ENCODE measurements around the gene F11R.
"Not testable (repeated sequence)": the region's sequence is repeated elsewhere in the genome, so short reads cannot be mapped to it uniquely, and the experiment has no call there.

Gene F11R

GRCh38 chr1:160996178-160996577 lies 24.8 kb downstream of the F11R start:
- no peak for DNase-seq (ENCODE audit: extremely low spot score)
- ChIA-PET CTCF (interaction anchor here (1.9 to 2.0 kb wide), 2 partner anchors 9 to 101 kb away, joined by 4 to 9 read pairs; partner anchors contain the start of gene KLHDC9), POLR2A (no interaction called here)
- TF ChIP-seq L3MBTL2 (conservative IDR thresholded peaks at IDR 0.05) (no peak), BHLHE40 (IDR thresholded peaks at IDR 0.05; ENCODE audit: borderline replicate concordance) (no peak), TARDBP (IDR thresholded peaks at IDR 0.05) (no peak), FOXM1 (IDR thresholded peaks at IDR 0.05; ENCODE audit: borderline replicate concordance) (no peak), SP1 (IDR thresholded peaks at IDR 0.05) (no peak), CTBP1 (IDR thresholded peaks at IDR 0.05; ENCODE audit: borderline replicate concordance) (no peak), ARNT (IDR thresholded peaks at IDR 0.05) (no peak), ELF4 (IDR thresholded peaks at IDR 0.05) (no peak), HDGF (IDR thresholded peaks at IDR 0.05; ENCODE audit: borderline replicate concordance) (no peak), ZNF384 (IDR thresholded peaks at IDR 0.05) (no peak), FOXA1 (IDR thresholded peaks at IDR 0.05) (no peak), NFRKB (IDR thresholded peaks at IDR 0.05) (no peak), LEF1 (IDR thresholded peaks at IDR 0.05; ENCODE audit: borderline replicate concordance) (no peak), SUZ12 (IDR thresholded peaks at IDR 0.05) (no peak), FOXK2 (IDR thresholded peaks at IDR 0.05) (no peak), PKNOX1 (IDR thresholded peaks at IDR 0.05) (no peak)

- CTCF ChIA-PET: no interaction called here
- no peak for DNase-seq (ENCODE audit: extremely low spot score)
- TF ChIP-seq TARDBP (IDR thresholded peaks at IDR 0.05) (no peak), PKNOX1 (IDR thresholded peaks at IDR 0.05) (no peak), ARNT (IDR thresholded peaks at IDR 0.05) (no peak), FOXA1 (IDR thresholded peaks at IDR 0.05) (no peak), FOXK2 (IDR thresholded peaks at IDR 0.05) (no peak), ELF4 (IDR thresholded peaks at IDR 0.05) (no peak), NFRKB (IDR thresholded peaks at IDR 0.05) (no peak), BHLHE40 (IDR thresholded peaks at IDR 0.05; ENCODE audit: borderline replicate concordance) (no peak), LEF1 (IDR thresholded peaks at IDR 0.05; ENCODE audit: borderline replicate concordance) (no peak), SP1 (IDR thresholded peaks at IDR 0.05) (no peak), CTBP1 (IDR thresholded peaks at IDR 0.05; ENCODE audit: borderline replicate concordance) (no peak), FOXM1 (IDR thresholded peaks at IDR 0.05; ENCODE audit: borderline replicate concordance) (no peak), SUZ12 (IDR thresholded peaks at IDR 0.05) (no peak)
- POLR2A ChIA-PET: no interaction called here
Measured at GRCh38 chr1:160993544-160994193, 27.3 kb downstream of the F11R start.

- CTCF ChIA-PET: interaction anchor here (0.7 kb wide), 1 partner anchor 239 kb away, joined by 4 read pairs; no protein-coding TSS in a partner anchor
- POLR2A ChIA-PET; DNase-seq (ENCODE audit: extremely low spot score): not testable (repeated sequence)
Measured at GRCh38 chr1:160992036-160992435, 28.9 kb downstream of the F11R start.

- no peak for TF ChIP-seq PKNOX1 (IDR thresholded peaks at IDR 0.05)
- no peak for TF ChIP-seq SUZ12 (IDR thresholded peaks at IDR 0.05)
- no peak for TF ChIP-seq BHLHE40 (IDR thresholded peaks at IDR 0.05; ENCODE audit: borderline replicate concordance)
- TF ChIP-seq ELF4 (IDR thresholded peaks at IDR 0.05): no peak
- no peak for TF ChIP-seq FOXK2 (IDR thresholded peaks at IDR 0.05)
- TF ChIP-seq SP1 (IDR thresholded peaks at IDR 0.05): no peak
- no peak for TF ChIP-seq FOXM1 (IDR thresholded peaks at IDR 0.05; ENCODE audit: borderline replicate concordance)
- TF ChIP-seq L3MBTL2 (conservative IDR thresholded peaks at IDR 0.05): no peak
- TF ChIP-seq LEF1 (IDR thresholded peaks at IDR 0.05; ENCODE audit: borderline replicate concordance): no peak
- TF ChIP-seq CTBP1 (IDR thresholded peaks at IDR 0.05; ENCODE audit: borderline replicate concordance): no peak
- no peak for TF ChIP-seq ARNT (IDR thresholded peaks at IDR 0.05)
- no peak for TF ChIP-seq NFRKB (IDR thresholded peaks at IDR 0.05)
- ChIA-PET CTCF (interaction anchor here (0.6 to 1.3 kb wide), 3 partner anchors 8 to 312 kb away, joined by 3 read pairs; no protein-coding TSS in a partner anchor), POLR2A (no interaction called here)
- no peak for DNase-seq (ENCODE audit: extremely low spot score)
Measured at GRCh38 chr1:160987359-160988050, 33.4 kb downstream of the F11R start.

GRCh38 chr1:160985723-160986122 lies 35.2 kb downstream of the F11R start:
- no peak for TF ChIP-seq ZNF384 (IDR thresholded peaks at IDR 0.05)
- TF ChIP-seq FOXM1 (IDR thresholded peaks at IDR 0.05; ENCODE audit: borderline replicate concordance): no peak
- TF ChIP-seq SUZ12 (IDR thresholded peaks at IDR 0.05): no peak
- TF ChIP-seq HDGF (IDR thresholded peaks at IDR 0.05; ENCODE audit: borderline replicate concordance): no peak
- TF ChIP-seq L3MBTL2 (conservative IDR thresholded peaks at IDR 0.05): no peak
- TF ChIP-seq FOXK2 (IDR thresholded peaks at IDR 0.05): no peak
- no peak for TF ChIP-seq CTBP1 (IDR thresholded peaks at IDR 0.05; ENCODE audit: borderline replicate concordance)
- no peak for TF ChIP-seq BHLHE40 (IDR thresholded peaks at IDR 0.05; ENCODE audit: borderline replicate concordance)
- no peak for TF ChIP-seq PKNOX1 (IDR thresholded peaks at IDR 0.05)
- no peak for TF ChIP-seq LEF1 (IDR thresholded peaks at IDR 0.05; ENCODE audit: borderline replicate concordance)
- no peak for TF ChIP-seq NFRKB (IDR thresholded peaks at IDR 0.05)
- no peak for DNase-seq (ENCODE audit: extremely low spot score)
- ChIA-PET CTCF (interaction anchor here (0.6 kb wide), 1 partner anchor 169 kb away, joined by 3 read pairs; no protein-coding TSS in a partner anchor), POLR2A (no interaction called here)

Data from HEK293T (cell line).